LNCaP clone FGC (cell line): ENCODE results near the gene KIF25.
"Not testable (repeated sequence)": the region's sequence is repeated elsewhere in the genome, so short reads cannot be mapped to it uniquely, and the experiment has no call there.

ENCODE experiments used
- DNase-seq: peaks from one replicate; pipeline ENCODE4 v3.0.0-alpha.2; 2011; ENCODE audit warnings: low read depth
- H3K4me3 ChIP-seq: 2 replicates; pipeline ENCODE4 v1.5.1; 2011; ENCODE audit warnings: mild to moderate bottlenecking, low read depth, low read length, control low read depth
- TF ChIP-seq, protein P1 (sequence below): IDR thresholded peaks from 2 replicates; pipeline ENCODE4 v1.5.1; 2012; ENCODE audit warnings: mild to moderate bottlenecking; ENCODE audit not compliant: control insufficient read depth, insufficient read depth; ENCODE audit errors: extremely low read depth

KIF25 gene

GRCh38 chr6:167995731-167996151, 1.7 kb upstream of the KIF25 start:
- TF ChIP-seq, protein P1, sequence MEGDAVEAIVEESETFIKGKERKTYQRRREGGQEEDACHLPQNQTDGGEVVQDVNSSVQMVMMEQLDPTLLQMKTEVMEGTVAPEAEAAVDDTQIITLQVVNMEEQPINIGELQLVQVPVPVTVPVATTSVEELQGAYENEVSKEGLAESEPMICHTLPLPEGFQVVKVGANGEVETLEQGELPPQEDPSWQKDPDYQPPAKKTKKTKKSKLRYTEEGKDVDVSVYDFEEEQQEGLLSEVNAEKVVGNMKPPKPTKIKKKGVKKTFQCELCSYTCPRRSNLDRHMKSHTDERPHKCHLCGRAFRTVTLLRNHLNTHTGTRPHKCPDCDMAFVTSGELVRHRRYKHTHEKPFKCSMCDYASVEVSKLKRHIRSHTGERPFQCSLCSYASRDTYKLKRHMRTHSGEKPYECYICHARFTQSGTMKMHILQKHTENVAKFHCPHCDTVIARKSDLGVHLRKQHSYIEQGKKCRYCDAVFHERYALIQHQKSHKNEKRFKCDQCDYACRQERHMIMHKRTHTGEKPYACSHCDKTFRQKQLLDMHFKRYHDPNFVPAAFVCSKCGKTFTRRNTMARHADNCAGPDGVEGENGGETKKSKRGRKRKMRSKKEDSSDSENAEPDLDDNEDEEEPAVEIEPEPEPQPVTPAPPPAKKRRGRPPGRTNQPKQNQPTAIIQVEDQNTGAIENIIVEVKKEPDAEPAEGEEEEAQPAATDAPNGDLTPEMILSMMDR = no peak
- no peak for DNase-seq
- H3K4me3 ChIP-seq = no peak overlapping the region

- TF ChIP-seq, protein P1 = no peak
- H3K4me3 ChIP-seq = no peak overlapping the region
- DNase-seq = no peak
Measured at GRCh38 chr6:167996424-167997199, 859 bp upstream of the KIF25 start.

- DNase-seq = no peak
- TF ChIP-seq, protein P1 = no peak
- H3K4me3 ChIP-seq = no peak overlapping the region
Measured at GRCh38 chr6:167998215-167998614, 744 bp downstream of the KIF25 start.

GRCh38 chr6:168000198-168001028, 2.9 kb downstream of the KIF25 start:
- no peak overlapping the region for H3K4me3 ChIP-seq
- TF ChIP-seq, protein P1 = no peak
- no peak for DNase-seq

GRCh38 chr6:168001029-168001332, 3.5 kb downstream of the KIF25 start:
- DNase-seq = no peak
- TF ChIP-seq, protein P1 = no peak
- no peak overlapping the region for H3K4me3 ChIP-seq

- DNase-seq, H3K4me3 ChIP-seq: not testable (repeated sequence)
Measured at GRCh38 chr6:168001514-168001913, 4.0 kb downstream of the KIF25 start.

- H3K4me3 ChIP-seq = no peak overlapping the region
- TF ChIP-seq, protein P1 = no peak
- DNase-seq = no peak
Measured at GRCh38 chr6:168002804-168003203, 5.3 kb downstream of the KIF25 start.
